Fibroblast of lung (primary cell): ENCODE data around the gene LOC128125822.

Experiments
- DNase-seq, 2 donors: peaks; one replicate each; pipeline versions ENCODE4 v3.0.0 to v3.0.0-alpha.2; 2010; ENCODE audit warnings: low read depth in 2 of 2
- H2AFZ ChIP-seq: 2 replicates; pipeline ENCODE4 v1.5.1; 2012; ENCODE audit warnings: low read length, control low read depth, inconsistent platforms
- H3K27ac ChIP-seq: 2 replicates; pipeline ENCODE4 v1.5.1; 2011; ENCODE audit warnings: low read length, control low read depth; ENCODE audit not compliant: insufficient read depth
- H3K27me3 ChIP-seq: 2 replicates; pipeline ENCODE4 v1.5.1; 2011; ENCODE audit warnings: mild to moderate bottlenecking, low read length; ENCODE audit not compliant: control insufficient read depth, insufficient read depth
- H3K36me3 ChIP-seq: 2 replicates; pipeline ENCODE4 v1.5.1; 2011; ENCODE audit warnings: low read length; ENCODE audit not compliant: control insufficient read depth, insufficient read depth
- H3K4me1 ChIP-seq: 2 replicates; pipeline ENCODE4 v1.5.1; 2011; ENCODE audit warnings: low read length; ENCODE audit not compliant: control insufficient read depth, insufficient read depth; ENCODE audit errors: extremely low read depth
- H3K4me2 ChIP-seq: 2 replicates; pipeline ENCODE4 v1.5.1; 2011; ENCODE audit warnings: low read length, control low read depth; ENCODE audit not compliant: insufficient read depth; ENCODE audit errors: extremely low read depth
- H3K4me3 ChIP-seq, 4 experiments: fragments of 200-600 bp in 1 of 4; sonication (generic) in 1 of 4; replicated peaks in 1 of 4; 2 replicates each; pipeline ENCODE4 v1.5.1; 2011 to 2016; ENCODE audit warnings: low read length in 4 of 4, low read depth in 3 of 4, mild to moderate bottlenecking in 3 of 4, control low read depth in 2 of 4, inconsistent platforms in 1 of 4, mixed read lengths in 1 of 4; ENCODE audit not compliant: insufficient read depth in 1 of 4; ENCODE audit errors: control extremely low read depth in 1 of 4
- H3K79me2 ChIP-seq: 2 replicates; pipeline ENCODE4 v1.5.1; 2012; ENCODE audit warnings: mild to moderate bottlenecking, low read length, inconsistent platforms; ENCODE audit not compliant: control insufficient read depth, insufficient read depth
- H3K9ac ChIP-seq: 2 replicates; pipeline ENCODE4 v1.5.1; 2011; ENCODE audit warnings: mild to moderate bottlenecking, low read length, control low read depth; ENCODE audit not compliant: insufficient read depth
- H3K9me3 ChIP-seq: 2 replicates; pipeline ENCODE4 v1.5.1; 2012; ENCODE audit warnings: low read depth, low read length; ENCODE audit not compliant: control insufficient read depth, insufficient read depth
- H4K20me1 ChIP-seq: 2 replicates; pipeline ENCODE4 v1.5.1; 2011; ENCODE audit warnings: low read length; ENCODE audit not compliant: control insufficient read depth, insufficient read depth; ENCODE audit errors: extremely low read depth
- EZH2 ChIP-seq: IDR thresholded peaks from 2 replicates; pipeline ENCODE4 v1.5.1; 2012; ENCODE audit warnings: low read length, control low read depth, mild to moderate bottlenecking; ENCODE audit errors: missing control alignments
- TF ChIP-seq, protein P1 (sequence below), 2 donors: IDR thresholded peaks in 1 of 2; conservative IDR thresholded peaks in 1 of 2; 1 replicate in 1 of 2; 2 replicates in 1 of 2; pipeline ENCODE4 v1.5.1; 2011 to 2012; ENCODE audit warnings: low read length in 2 of 2, control low read depth in 1 of 2, inconsistent platforms in 1 of 2, low read depth in 1 of 2, mild to moderate bottlenecking in 1 of 2

Gene LOC128125822

DNA sequence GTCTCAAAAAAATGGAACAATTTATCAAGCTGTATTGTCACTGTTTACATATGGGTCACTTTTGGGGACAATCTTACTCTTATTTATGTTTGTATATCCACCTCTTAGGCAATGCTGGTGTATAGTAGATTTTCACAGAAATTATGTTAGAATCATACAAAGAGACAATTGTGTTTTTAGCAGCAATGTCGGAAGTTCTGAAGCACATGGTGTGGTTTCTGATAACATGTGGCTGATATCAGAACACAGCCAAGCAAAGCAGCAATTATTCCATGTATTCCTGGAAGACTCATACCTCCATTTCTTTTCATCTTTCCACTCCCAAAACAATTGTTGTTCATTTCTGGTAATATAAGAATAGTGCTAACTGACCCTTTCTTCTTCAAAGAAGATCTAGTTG lies 17.5 kb upstream of the LOC128125822 start:
- Histone ChIP-seq H3K27me3 (no peaks in the 10 kb centered on the region), H3K4me2 (no peak overlapping the region), H3K4me1 (no peaks in the 10 kb centered on the region), H3K9ac (no peak overlapping the region), H3K27ac (no peak overlapping the region), H3K36me3 (no peaks in the 10 kb centered on the region), H3K9me3 (no peaks in the 10 kb centered on the region), H4K20me1 (no peaks in the 10 kb centered on the region), H3K4me3 (no peak overlapping the region), H3K79me2 (no peaks in the 10 kb centered on the region), H2AFZ (no peak overlapping the region)
- TF ChIP-seq EZH2, result no peak
- TF ChIP-seq, protein P1, sequence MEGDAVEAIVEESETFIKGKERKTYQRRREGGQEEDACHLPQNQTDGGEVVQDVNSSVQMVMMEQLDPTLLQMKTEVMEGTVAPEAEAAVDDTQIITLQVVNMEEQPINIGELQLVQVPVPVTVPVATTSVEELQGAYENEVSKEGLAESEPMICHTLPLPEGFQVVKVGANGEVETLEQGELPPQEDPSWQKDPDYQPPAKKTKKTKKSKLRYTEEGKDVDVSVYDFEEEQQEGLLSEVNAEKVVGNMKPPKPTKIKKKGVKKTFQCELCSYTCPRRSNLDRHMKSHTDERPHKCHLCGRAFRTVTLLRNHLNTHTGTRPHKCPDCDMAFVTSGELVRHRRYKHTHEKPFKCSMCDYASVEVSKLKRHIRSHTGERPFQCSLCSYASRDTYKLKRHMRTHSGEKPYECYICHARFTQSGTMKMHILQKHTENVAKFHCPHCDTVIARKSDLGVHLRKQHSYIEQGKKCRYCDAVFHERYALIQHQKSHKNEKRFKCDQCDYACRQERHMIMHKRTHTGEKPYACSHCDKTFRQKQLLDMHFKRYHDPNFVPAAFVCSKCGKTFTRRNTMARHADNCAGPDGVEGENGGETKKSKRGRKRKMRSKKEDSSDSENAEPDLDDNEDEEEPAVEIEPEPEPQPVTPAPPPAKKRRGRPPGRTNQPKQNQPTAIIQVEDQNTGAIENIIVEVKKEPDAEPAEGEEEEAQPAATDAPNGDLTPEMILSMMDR (conservative IDR thresholded peaks at IDR 0.05 in 1 of 2, IDR thresholded peaks at IDR 0.05 in 1 of 2; ENCODE audit: low read depth in 1 of 2, low read length in 2 of 2), result no peak
- no peak for DNase-seq

DNA sequence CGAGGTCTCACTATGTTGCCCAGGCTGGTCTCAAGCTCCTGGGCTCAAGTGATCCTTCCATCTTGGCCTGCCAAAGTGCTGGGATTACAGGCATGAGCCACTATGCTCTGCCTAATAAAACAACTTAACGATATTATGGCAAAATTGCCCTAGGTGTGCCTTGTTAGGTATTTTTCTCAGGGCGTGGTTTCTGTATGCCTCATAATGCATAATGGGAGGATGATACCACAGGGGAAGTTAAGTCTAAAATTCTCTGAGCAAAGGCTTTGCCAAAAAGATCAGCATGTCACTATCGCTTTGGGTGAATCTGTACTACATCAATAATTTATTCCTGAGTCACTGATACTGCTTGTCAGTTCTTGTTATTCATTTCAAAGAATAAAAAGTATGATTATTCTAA lies 15.9 kb upstream of the LOC128125822 start:
- H3K79me2 ChIP-seq, result no peaks in the 10 kb centered on the region
- no peak overlapping the region for H3K4me2 ChIP-seq
- H3K9ac ChIP-seq, result no peak overlapping the region
- no peak overlapping the region for H2AFZ ChIP-seq
- DNase-seq, result no peak
- H3K9me3 ChIP-seq, result no peaks in the 10 kb centered on the region
- no peaks in the 10 kb centered on the region for H3K27me3 ChIP-seq
- TF ChIP-seq, protein P1 (conservative IDR thresholded peaks at IDR 0.05 in 1 of 2, IDR thresholded peaks at IDR 0.05 in 1 of 2; ENCODE audit: low read depth in 1 of 2, low read length in 2 of 2), result no peak
- TF ChIP-seq EZH2, result no peak
- no peak overlapping the region for H3K4me3 ChIP-seq
- no peak overlapping the region for H3K27ac ChIP-seq
- no peaks in the 10 kb centered on the region for H3K4me1 ChIP-seq
- no peaks in the 10 kb centered on the region for H4K20me1 ChIP-seq
- H3K36me3 ChIP-seq, result no peaks in the 10 kb centered on the region

GRCh38 chr6:63558278-63558677 lies 14.0 kb upstream of the LOC128125822 start:
- no peak for DNase-seq
- TF ChIP-seq EZH2, result no peak
- TF ChIP-seq, protein P1 (conservative IDR thresholded peaks at IDR 0.05 in 1 of 2, IDR thresholded peaks at IDR 0.05 in 1 of 2; ENCODE audit: low read depth in 1 of 2, low read length in 2 of 2), result no peak
- Histone ChIP-seq H3K27ac (no peak overlapping the region), H3K4me2 (no peak overlapping the region), H3K79me2 (no peaks in the 10 kb centered on the region), H3K36me3 (no peaks in the 10 kb centered on the region), H4K20me1 (no peaks in the 10 kb centered on the region), H3K27me3 (no peaks in the 10 kb centered on the region), H3K4me1 (no peaks in the 10 kb centered on the region), H3K9me3 (no peaks in the 10 kb centered on the region), H3K9ac (no peak overlapping the region), H2AFZ (no peak overlapping the region), H3K4me3 (no peak overlapping the region)
